Measurements from ENCODE around the gene SHQ1.

Gene SHQ1

DNA sequence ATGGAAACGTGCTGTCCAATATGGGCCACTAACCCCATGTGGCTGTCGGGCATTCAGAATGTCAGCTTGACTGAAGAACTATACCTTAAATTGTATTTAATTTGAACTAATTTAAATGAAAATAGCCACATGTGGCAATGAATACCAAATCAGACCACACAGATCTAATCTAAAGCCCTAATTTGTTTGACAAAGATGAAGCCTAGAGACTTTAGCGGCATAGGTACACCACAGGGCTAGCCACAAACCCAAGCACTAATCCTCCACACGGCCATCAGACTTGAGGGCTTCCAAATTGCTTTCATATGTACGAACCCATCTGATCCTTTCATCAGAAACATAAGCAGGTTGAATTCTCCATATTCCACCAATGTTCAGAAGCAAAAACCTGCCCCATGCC lies 81.4 kb downstream of the SHQ1 start:
- no peak overlapping the region for H3K27ac ChIP-seq (ENCODE audit: extremely low read depth, low read depth, low read length)
- CTCF ChIA-PET: no interaction called here
- H3K9me3 ChIP-seq (ENCODE audit: control insufficient read depth, insufficient read depth, low read depth, low read length): no peaks in the 10 kb centered on the region

DNA sequence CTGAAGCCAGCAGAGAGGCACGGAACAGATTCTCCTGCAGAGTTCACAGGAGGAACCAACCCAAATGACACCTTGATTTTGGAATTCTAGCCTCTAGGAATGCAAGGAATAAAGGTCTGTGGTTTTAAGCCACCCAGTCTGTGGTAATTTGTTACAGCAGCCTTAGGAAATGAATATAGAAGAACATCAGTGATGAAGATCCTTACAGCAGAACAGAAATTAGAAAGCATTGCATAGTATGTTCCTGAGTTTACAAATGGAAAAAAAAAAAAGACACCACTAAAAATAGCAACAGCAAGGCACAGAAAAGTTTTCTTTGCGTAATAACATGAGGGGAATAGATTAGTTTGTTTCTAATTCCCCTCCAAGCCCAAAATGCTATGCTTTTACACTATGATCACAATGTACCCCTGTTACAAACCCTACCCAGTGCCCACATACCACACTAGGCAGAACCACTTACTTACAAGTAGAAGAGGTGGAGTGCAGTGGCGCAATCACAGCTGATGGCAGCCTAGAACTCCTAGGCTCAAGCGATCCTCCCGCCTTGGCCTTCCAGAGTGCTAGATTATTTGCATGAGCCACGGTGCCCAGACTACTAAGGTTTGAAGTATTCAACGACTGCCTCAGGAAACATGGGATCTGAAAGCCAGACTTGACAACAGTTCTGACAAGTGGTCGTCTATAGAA lies 84.3 kb downstream of the SHQ1 start:
- CTCF ChIA-PET: interaction anchor here (0.7 kb wide), 1 partner anchor 441 kb away, joined by 5 read pairs; no protein-coding TSS in a partner anchor
- no peaks in the 10 kb centered on the region for H3K4me1 ChIP-seq (ENCODE audit: control insufficient read depth, insufficient read depth, low read length)
- H3K27ac ChIP-seq (ENCODE audit: extremely low read depth, low read depth, low read length): no peak overlapping the region
- POLR2A ChIA-PET: no interaction called here
- H3K9me3 ChIP-seq (ENCODE audit: control insufficient read depth, insufficient read depth, low read depth, low read length): no peaks in the 10 kb centered on the region
- H3K36me3 ChIP-seq (ENCODE audit: control insufficient read depth in 2 of 2, insufficient read depth in 1 of 2, low read length in 2 of 2): peaks cover 0 to 3% of the 10 kb centered on the region in 2 experiments; a peak in 1 of 3 replicates
- H3K4me3 ChIP-seq (ENCODE audit: low read depth, low read length): no peak overlapping the region
- TF ChIP-seq, protein P1, sequence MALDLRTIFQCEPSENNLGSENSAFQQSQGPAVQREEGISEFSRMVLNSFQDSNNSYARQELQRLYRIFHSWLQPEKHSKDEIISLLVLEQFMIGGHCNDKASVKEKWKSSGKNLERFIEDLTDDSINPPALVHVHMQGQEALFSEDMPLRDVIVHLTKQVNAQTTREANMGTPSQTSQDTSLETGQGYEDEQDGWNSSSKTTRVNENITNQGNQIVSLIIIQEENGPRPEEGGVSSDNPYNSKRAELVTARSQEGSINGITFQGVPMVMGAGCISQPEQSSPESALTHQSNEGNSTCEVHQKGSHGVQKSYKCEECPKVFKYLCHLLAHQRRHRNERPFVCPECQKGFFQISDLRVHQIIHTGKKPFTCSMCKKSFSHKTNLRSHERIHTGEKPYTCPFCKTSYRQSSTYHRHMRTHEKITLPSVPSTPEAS (tag by site-specific recombination; IDR thresholded peaks at IDR 0.05): no peak
- TF ChIP-seq ZNF544 (tag by site-specific recombination; IDR thresholded peaks at IDR 0.05) (no peak), ZNF785 (tag by site-specific recombination; IDR thresholded peaks at IDR 0.05) (no peak), ZNF837 (tag by site-specific recombination; IDR thresholded peaks at IDR 0.05) (no peak), MYNN (tag by site-specific recombination; IDR thresholded peaks at IDR 0.05; ENCODE audit: borderline replicate concordance) (no peak), SETDB1 (IDR thresholded peaks at IDR 0.05; ENCODE audit: insufficient read length, low read length) (no peak), HOXC10 (CRISPR knock-in tag; IDR thresholded peaks at IDR 0.05) (no peak), ZNF548 (tag by site-specific recombination; IDR thresholded peaks at IDR 0.05) (no peak), OVOL3 (tag by site-specific recombination; IDR thresholded peaks at IDR 0.05) (no peak), PRDM1 (tag by site-specific recombination; IDR thresholded peaks at IDR 0.05) (no peak), ZNF324 (tag by site-specific recombination; IDR thresholded peaks at IDR 0.05) (no peak), ZBTB21 (tag by site-specific recombination; IDR thresholded peaks at IDR 0.05) (no peak), ZNF791 (tag by site-specific recombination; IDR thresholded peaks at IDR 0.05) (no peak), ZNF654 (tag by site-specific recombination; IDR thresholded peaks at IDR 0.05; ENCODE audit: low read depth) (no peak), RBAK (tag by site-specific recombination; IDR thresholded peaks at IDR 0.05) (no peak), ZNF660 (tag by site-specific recombination; IDR thresholded peaks at IDR 0.05) (no peak)
- TF ChIP-seq, protein P2, sequence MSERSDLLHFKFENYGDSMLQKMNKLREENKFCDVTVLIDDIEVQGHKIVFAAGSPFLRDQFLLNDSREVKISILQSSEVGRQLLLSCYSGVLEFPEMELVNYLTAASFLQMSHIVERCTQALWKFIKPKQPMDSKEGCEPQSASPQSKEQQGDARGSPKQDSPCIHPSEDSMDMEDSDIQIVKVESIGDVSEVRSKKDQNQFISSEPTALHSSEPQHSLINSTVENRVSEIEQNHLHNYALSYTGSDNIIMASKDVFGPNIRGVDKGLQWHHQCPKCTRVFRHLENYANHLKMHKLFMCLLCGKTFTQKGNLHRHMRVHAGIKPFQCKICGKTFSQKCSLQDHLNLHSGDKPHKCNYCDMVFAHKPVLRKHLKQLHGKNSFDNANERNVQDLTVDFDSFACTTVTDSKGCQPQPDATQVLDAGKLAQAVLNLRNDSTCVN (tag by site-specific recombination; optimal IDR thresholded peaks at IDR 0.05): no peak

More for the DNA sequence above, 81.4 kb downstream of the SHQ1 start:
- POLR2A ChIA-PET: no interaction called here
- Histone ChIP-seq H3K4me3 (ENCODE audit: low read depth, low read length) (no peak overlapping the region), H3K4me1 (ENCODE audit: control insufficient read depth, insufficient read depth, low read length) (no peaks in the 10 kb centered on the region), H3K36me3 (ENCODE audit: control insufficient read depth in 2 of 2, insufficient read depth in 1 of 2, low read length in 2 of 2) (peaks cover 0 to 3% of the 10 kb centered on the region in 2 experiments; a peak in 1 of 3 replicates)
- TF ChIP-seq ZNF292 (tag by site-specific recombination; IDR thresholded peaks at IDR 0.05; ENCODE audit: borderline replicate concordance, low read depth) (no peak), SETDB1 (IDR thresholded peaks at IDR 0.05; ENCODE audit: insufficient read length, low read length) (no peak), ZNF548 (tag by site-specific recombination; IDR thresholded peaks at IDR 0.05) (no peak), ZNF677 (tag by site-specific recombination; IDR thresholded peaks at IDR 0.05) (no peak), ZFHX2 (tag by site-specific recombination; conservative IDR thresholded peaks at IDR 0.05) (no peak), ZXDB (tag by site-specific recombination; IDR thresholded peaks at IDR 0.05) (no peak), ZNF549 (tag by site-specific recombination; IDR thresholded peaks at IDR 0.05) (no peak)
- TF ChIP-seq, protein P3, sequence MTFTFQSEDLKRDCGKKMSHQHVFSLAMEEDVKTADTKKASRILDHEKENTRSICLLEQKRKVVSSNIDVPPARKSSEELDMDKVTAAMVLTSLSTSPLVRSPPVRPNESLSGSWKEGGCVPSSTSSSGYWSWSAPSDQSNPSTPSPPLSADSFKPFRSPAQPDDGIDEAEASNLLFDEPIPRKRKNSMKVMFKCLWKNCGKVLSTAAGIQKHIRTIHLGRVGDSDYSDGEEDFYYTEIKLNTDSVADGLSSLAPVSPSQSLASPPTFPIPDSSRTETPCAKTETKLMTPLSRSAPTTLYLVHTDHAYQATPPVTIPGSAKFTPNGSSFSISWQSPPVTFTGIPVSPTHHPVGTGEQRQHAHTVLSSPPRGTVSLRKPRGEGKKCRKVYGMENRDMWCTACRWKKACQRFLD (tag by site-specific recombination; IDR thresholded peaks at IDR 0.05): no peak
- TF ChIP-seq, protein P4, sequence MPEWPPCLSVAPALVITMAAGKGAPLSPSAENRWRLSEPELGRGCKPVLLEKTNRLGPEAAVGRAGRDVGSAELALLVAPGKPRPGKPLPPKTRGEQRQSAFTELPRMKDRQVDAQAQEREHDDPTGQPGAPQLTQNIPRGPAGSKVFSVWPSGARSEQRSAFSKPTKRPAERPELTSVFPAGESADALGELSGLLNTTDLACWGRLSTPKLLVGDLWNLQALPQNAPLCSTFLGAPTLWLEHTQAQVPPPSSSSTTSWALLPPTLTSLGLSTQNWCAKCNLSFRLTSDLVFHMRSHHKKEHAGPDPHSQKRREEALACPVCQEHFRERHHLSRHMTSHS (tag by site-specific recombination; IDR thresholded peaks at IDR 0.05): no peak
- TF ChIP-seq, protein P5, sequence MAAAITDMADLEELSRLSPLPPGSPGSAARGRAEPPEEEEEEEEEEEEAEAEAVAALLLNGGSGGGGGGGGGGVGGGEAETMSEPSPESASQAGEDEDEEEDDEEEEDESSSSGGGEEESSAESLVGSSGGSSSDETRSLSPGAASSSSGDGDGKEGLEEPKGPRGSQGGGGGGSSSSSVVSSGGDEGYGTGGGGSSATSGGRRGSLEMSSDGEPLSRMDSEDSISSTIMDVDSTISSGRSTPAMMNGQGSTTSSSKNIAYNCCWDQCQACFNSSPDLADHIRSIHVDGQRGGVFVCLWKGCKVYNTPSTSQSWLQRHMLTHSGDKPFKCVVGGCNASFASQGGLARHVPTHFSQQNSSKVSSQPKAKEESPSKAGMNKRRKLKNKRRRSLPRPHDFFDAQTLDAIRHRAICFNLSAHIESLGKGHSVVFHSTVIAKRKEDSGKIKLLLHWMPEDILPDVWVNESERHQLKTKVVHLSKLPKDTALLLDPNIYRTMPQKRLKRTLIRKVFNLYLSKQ (tag by site-specific recombination; IDR thresholded peaks at IDR 0.05; ENCODE audit: borderline replicate concordance): no peak
- TF ChIP-seq, protein P6, sequence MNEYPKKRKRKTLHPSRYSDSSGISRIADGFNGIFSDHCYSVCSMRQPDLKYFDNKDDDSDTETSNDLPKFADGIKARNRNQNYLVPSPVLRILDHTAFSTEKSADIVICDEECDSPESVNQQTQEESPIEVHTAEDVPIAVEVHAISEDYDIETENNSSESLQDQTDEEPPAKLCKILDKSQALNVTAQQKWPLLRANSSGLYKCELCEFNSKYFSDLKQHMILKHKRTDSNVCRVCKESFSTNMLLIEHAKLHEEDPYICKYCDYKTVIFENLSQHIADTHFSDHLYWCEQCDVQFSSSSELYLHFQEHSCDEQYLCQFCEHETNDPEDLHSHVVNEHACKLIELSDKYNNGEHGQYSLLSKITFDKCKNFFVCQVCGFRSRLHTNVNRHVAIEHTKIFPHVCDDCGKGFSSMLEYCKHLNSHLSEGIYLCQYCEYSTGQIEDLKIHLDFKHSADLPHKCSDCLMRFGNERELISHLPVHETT (tag by site-specific recombination; IDR thresholded peaks at IDR 0.05): no peak
- TF ChIP-seq, protein P7, sequence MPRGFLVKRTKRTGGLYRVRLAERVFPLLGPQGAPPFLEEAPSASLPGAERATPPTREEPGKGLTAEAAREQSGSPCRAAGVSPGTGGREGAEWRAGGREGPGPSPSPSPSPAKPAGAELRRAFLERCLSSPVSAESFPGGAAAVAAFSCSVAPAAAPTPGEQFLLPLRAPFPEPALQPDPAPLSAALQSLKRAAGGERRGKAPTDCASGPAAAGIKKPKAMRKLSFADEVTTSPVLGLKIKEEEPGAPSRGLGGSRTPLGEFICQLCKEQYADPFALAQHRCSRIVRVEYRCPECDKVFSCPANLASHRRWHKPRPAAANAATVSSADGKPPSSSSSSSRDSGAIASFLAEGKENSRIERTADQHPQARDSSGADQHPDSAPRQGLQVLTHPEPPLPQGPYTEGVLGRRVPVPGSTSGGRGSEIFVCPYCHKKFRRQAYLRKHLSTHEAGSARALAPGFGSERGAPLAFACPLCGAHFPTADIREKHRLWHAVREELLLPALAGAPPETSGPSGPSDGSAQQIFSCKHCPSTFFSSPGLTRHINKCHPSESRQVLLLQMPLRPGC (tag by site-specific recombination; IDR thresholded peaks at IDR 0.05): no peak

Data from HEK293 (cell line).